ENCODE measurements around the gene BORCS5.

- no peak for TF ChIP-seq CTCF (IDR thresholded peaks at IDR 0.05)
- TF ChIP-seq POLR2A (IDR thresholded peaks at IDR 0.05), result no peak
Measured at GRCh38 chr12:12481631-12482030, 124.8 kb downstream of the BORCS5 start.
